H9 (cell line): ENCODE results near the gene SLC27A1. TPM values are rescaled to one million over a fixed set of nuclear protein-coding genes. Genes with fewer than 3 reads are reported as not detected.
"Not testable (repeated sequence)": the region's sequence is repeated elsewhere in the genome, so short reads cannot be mapped to it uniquely, and the experiment has no call there.

ENCODE experiments used
- DNase-seq: peaks from one replicate; pipeline ENCODE4 v3.0.0-alpha.2; 2017
- H2AFZ ChIP-seq: one replicate; pipeline ENCODE4 v1.6.1; 2013; ENCODE audit warnings: mild to moderate bottlenecking, low read length, control low read depth, moderate library complexity
- H2AK5ac ChIP-seq: 2 replicates; pipeline ENCODE4 v1.6.1; 2013; ENCODE audit warnings: low read length, control low read depth, mixed read lengths; ENCODE audit not compliant: insufficient read length
- H2BK120ac ChIP-seq: one replicate; pipeline ENCODE4 v1.6.1; 2013; ENCODE audit warnings: low read depth, mild to moderate bottlenecking, low read length, control low read depth, inconsistent platforms; ENCODE audit not compliant: poor library complexity, severe bottlenecking
- H2BK12ac ChIP-seq: 2 replicates; pipeline ENCODE4 v1.6.1; 2013; ENCODE audit warnings: low read length, control low read depth, mixed read lengths, low read depth; ENCODE audit not compliant: insufficient read length
- H2BK15ac ChIP-seq: 2 replicates; pipeline ENCODE4 v1.6.1; 2013; ENCODE audit warnings: low read depth, low read length, control low read depth
- H2BK20ac ChIP-seq: one replicate; pipeline ENCODE4 v1.6.1; 2013; ENCODE audit warnings: low read depth, mild to moderate bottlenecking, low read length, control low read depth, inconsistent platforms; ENCODE audit not compliant: poor library complexity, severe bottlenecking
- H2BK5ac ChIP-seq: 2 replicates; pipeline ENCODE4 v1.6.1; 2013; ENCODE audit warnings: low read length, control low read depth, mixed read lengths; ENCODE audit not compliant: insufficient read length
- H3K14ac ChIP-seq: 2 replicates; pipeline ENCODE4 v1.6.1; 2013; ENCODE audit warnings: low read length, control low read depth; ENCODE audit not compliant: insufficient read depth
- H3K18ac ChIP-seq: 2 replicates; pipeline ENCODE4 v1.6.1; 2013; ENCODE audit warnings: low read depth, mild to moderate bottlenecking, mixed read lengths, low read length, control low read depth; ENCODE audit not compliant: insufficient read length
- H3K23ac ChIP-seq: 2 replicates; pipeline ENCODE4 v1.6.1; 2013; ENCODE audit warnings: low read length, control low read depth, mixed read lengths, low read depth; ENCODE audit not compliant: insufficient read length
- H3K23me2 ChIP-seq: 2 replicates; pipeline ENCODE4 v1.6.1; 2013; ENCODE audit warnings: low read depth, mild to moderate bottlenecking, mixed read lengths, low read length, control low read depth; ENCODE audit not compliant: insufficient read length, poor library complexity, severe bottlenecking
- H3K27ac ChIP-seq: 2 replicates; pipeline ENCODE4 v1.5.1; 2013; ENCODE audit warnings: low read length, control low read depth, mixed read lengths, low read depth; ENCODE audit not compliant: insufficient read length
- H3K27me3 ChIP-seq: 2 replicates; pipeline ENCODE4 v1.6.1; 2013; ENCODE audit warnings: low read length, control low read depth, inconsistent platforms; ENCODE audit not compliant: insufficient read depth
- H3K4ac ChIP-seq: 2 replicates; pipeline ENCODE4 v1.6.1; 2013; ENCODE audit warnings: low read depth, mild to moderate bottlenecking, control low read depth, inconsistent platforms, low read length, moderate library complexity
- H3K4me1 ChIP-seq: 2 replicates; pipeline ENCODE4 v1.6.1; 2013; ENCODE audit warnings: low read length, control low read depth, inconsistent platforms; ENCODE audit not compliant: insufficient read depth
- H3K4me2 ChIP-seq: 2 replicates; pipeline ENCODE4 v1.6.1; 2013; ENCODE audit warnings: low read length, control low read depth, mixed read lengths; ENCODE audit not compliant: insufficient read length, insufficient read depth
- H3K56ac ChIP-seq: 2 replicates; pipeline ENCODE4 v1.6.1; 2013; ENCODE audit warnings: low read depth, mild to moderate bottlenecking, mixed read lengths, low read length, control low read depth; ENCODE audit not compliant: insufficient read length
- H3K79me1 ChIP-seq: 2 replicates; pipeline ENCODE4 v1.6.1; 2013; ENCODE audit warnings: low read depth, mild to moderate bottlenecking, moderate library complexity, low read length, control low read depth, inconsistent platforms; ENCODE audit not compliant: insufficient read depth, poor library complexity, severe bottlenecking
- H3K79me2 ChIP-seq: 2 replicates; pipeline ENCODE4 v1.6.1; 2013; ENCODE audit warnings: low read length, control low read depth, inconsistent platforms; ENCODE audit not compliant: insufficient read depth
- H3K9ac ChIP-seq: 2 replicates; pipeline ENCODE4 v1.6.1; 2013; ENCODE audit warnings: low read length, control low read depth, mixed read lengths; ENCODE audit not compliant: insufficient read length; ENCODE audit errors: extremely low read depth
- H3K9me3 ChIP-seq: one replicate; pipeline ENCODE4 v1.6.1; 2013; ENCODE audit warnings: low read depth, low read length, inconsistent platforms; ENCODE audit not compliant: control insufficient read depth
- H3T11ph ChIP-seq: one replicate; pipeline ENCODE4 v1.6.1; 2013; ENCODE audit warnings: mild to moderate bottlenecking, low read length, control low read depth, inconsistent platforms
- H4K20me1 ChIP-seq: one replicate; pipeline ENCODE4 v1.6.1; 2013; ENCODE audit not compliant: control insufficient read depth, insufficient read length, insufficient read depth
- H4K5ac ChIP-seq: 2 replicates; pipeline ENCODE4 v1.6.1; 2013; ENCODE audit warnings: low read depth, mild to moderate bottlenecking, mixed read lengths, low read length, control low read depth; ENCODE audit not compliant: insufficient read length
- H4K8ac ChIP-seq: replicated peaks from 2 replicates; pipeline ENCODE4 v1.6.1; 2013; ENCODE audit warnings: low read length, control low read depth, mixed read lengths, low read depth; ENCODE audit not compliant: insufficient read length
- H4K91ac ChIP-seq: 2 replicates; pipeline ENCODE4 v1.6.1; 2013; ENCODE audit warnings: low read depth, mild to moderate bottlenecking, moderate library complexity, mixed read lengths, low read length, control low read depth; ENCODE audit not compliant: insufficient read length
- H3K27ac Mint-ChIP-seq, 3 experiments: 2 replicates in 2 of 3; 3 replicates in 1 of 3; pipeline ENCODE4 v1.8.0; 2020 to 2021; ENCODE audit warnings: mixed read lengths in 3 of 3, mild to moderate bottlenecking in 1 of 3, moderate library complexity in 1 of 3
- H3K27me3 Mint-ChIP-seq: 2 replicates; pipeline ENCODE4 v1.8.0; 2021; ENCODE audit warnings: low read depth, mild to moderate bottlenecking, moderate library complexity, mixed read lengths
- H3K36me3 Mint-ChIP-seq, 3 experiments: 2 replicates in 2 of 3; 3 replicates in 1 of 3; pipeline ENCODE4 v1.8.0; 2020 to 2021; ENCODE audit warnings: low read depth in 3 of 3, mixed read lengths in 3 of 3; ENCODE audit not compliant: insufficient read depth in 1 of 3
- H3K4me1 Mint-ChIP-seq, 2 experiments: 2 replicates each; pipeline ENCODE4 v1.8.0; 2020; ENCODE audit warnings: mixed read lengths in 2 of 2
- H3K4me3 Mint-ChIP-seq, 2 experiments: 2 replicates in 1 of 2; 3 replicates in 1 of 2; pipeline ENCODE4 v1.8.0; 2020 to 2021; ENCODE audit warnings: mild to moderate bottlenecking in 2 of 2, mixed read lengths in 2 of 2, moderate library complexity in 1 of 2
- H3K9me3 Mint-ChIP-seq, 2 experiments: 2 replicates in 1 of 2; 3 replicates in 1 of 2; pipeline ENCODE4 v1.8.0; 2020; ENCODE audit warnings: mild to moderate bottlenecking in 2 of 2, mixed read lengths in 2 of 2, moderate library complexity in 1 of 2
- WGBS: extraction: QIAGEN DNeasy Blood & Tissue Kit; methylation state at CpG from one replicate; pipeline ENCODE4 v1.1.7; 2013; ENCODE audit warnings: missing lambda C conversion rate, low lambda C conversion rate, mixed read lengths; ENCODE audit not compliant: insufficient read length; ENCODE audit errors: extremely low coverage; 5-methylcytosine and 5-hydroxymethylcytosine counted together
- total RNA-seq: library from RNA; stranded (reverse); gene quantifications from 2 replicates; pipeline ENCODE4 v1.2.1, GENCODE V29; 2021
- TF ChIP-seq, protein P1 (sequence below): fragments of 200-600 bp; sonication (generic); conservative IDR thresholded peaks from 3 replicates; pipeline ENCODE4 v1.8.0; 2021; ENCODE audit warnings: antibody characterized with exemption, mild to moderate bottlenecking

SLC27A1 gene
- total RNA-seq, 1 experiment from 2014 or later = 6.4 TPM

DNA sequence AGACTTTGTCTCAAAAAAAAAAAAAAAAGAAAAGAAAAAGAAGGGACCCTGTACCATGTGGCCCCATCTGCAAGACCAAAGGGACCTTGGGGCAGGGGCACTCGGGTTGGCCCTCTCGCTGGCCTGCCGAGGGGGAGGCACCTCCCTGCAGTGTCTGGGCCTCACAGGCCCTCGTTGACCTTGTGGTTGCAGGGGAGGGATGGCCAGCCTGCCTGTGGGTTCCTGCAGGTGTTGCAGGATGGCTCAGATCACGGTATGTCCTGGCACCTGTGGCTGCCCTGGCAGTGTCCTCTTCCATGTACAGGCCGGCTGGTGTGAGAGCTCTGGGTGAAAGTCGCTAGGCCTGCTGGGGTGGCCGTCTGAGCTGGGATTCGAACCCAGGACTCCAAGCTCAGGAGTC, 36.4 kb downstream of the SLC27A1 start:
- Histone ChIP-seq H4K20me1 (no peaks in the 10 kb centered on the region), H3K9me3 (no peaks in the 10 kb centered on the region), H3K4me2 (no peak overlapping the region), H3K79me1 (no peaks in the 10 kb centered on the region), H4K91ac (no peak overlapping the region), H2BK15ac (no peak overlapping the region), H3K23me2 (peaks cover 3% of the 10 kb centered on the region), H2AFZ (no peak overlapping the region), H3K14ac (no peak overlapping the region), H2BK5ac (no peak overlapping the region), H3K4me1 (no peaks in the 10 kb centered on the region), H3K9ac (no peak overlapping the region), H3K56ac (no peak overlapping the region), H3K79me2 (no peaks in the 10 kb centered on the region), H3T11ph (no peak overlapping the region), H2BK12ac (no peak overlapping the region), H4K5ac (no peak overlapping the region), H2BK120ac (no peak overlapping the region), H3K4ac (no peak overlapping the region), H2AK5ac (no peak overlapping the region), H4K8ac (no peak overlapping the region), H2BK20ac (no peak overlapping the region), H3K27ac (no peak overlapping the region), H3K27me3 (no peaks in the 10 kb centered on the region), H3K23ac (no peak overlapping the region), H3K18ac (no peak overlapping the region)
- Mint-ChIP-seq H3K9me3 (no peaks in the 10 kb centered on the region), H3K27me3 (no peaks in the 10 kb centered on the region; the same call in 1 of the 2 replicates), H3K36me3 (peaks cover 0 to 10% (median 2%) of the 10 kb centered on the region in 3 experiments; a peak in 4 of 7 replicates), H3K4me3 (no peak overlapping the region), H3K4me1 (peaks cover 9 to 13% of the 10 kb centered on the region in 2 experiments), H3K27ac (no peak overlapping the region)
- no CpG with 5 or more reads among the region's 9 CpGs for WGBS
- DNase-seq = no peak
- TF ChIP-seq, protein P1, sequence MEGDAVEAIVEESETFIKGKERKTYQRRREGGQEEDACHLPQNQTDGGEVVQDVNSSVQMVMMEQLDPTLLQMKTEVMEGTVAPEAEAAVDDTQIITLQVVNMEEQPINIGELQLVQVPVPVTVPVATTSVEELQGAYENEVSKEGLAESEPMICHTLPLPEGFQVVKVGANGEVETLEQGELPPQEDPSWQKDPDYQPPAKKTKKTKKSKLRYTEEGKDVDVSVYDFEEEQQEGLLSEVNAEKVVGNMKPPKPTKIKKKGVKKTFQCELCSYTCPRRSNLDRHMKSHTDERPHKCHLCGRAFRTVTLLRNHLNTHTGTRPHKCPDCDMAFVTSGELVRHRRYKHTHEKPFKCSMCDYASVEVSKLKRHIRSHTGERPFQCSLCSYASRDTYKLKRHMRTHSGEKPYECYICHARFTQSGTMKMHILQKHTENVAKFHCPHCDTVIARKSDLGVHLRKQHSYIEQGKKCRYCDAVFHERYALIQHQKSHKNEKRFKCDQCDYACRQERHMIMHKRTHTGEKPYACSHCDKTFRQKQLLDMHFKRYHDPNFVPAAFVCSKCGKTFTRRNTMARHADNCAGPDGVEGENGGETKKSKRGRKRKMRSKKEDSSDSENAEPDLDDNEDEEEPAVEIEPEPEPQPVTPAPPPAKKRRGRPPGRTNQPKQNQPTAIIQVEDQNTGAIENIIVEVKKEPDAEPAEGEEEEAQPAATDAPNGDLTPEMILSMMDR = no peak

DNA sequence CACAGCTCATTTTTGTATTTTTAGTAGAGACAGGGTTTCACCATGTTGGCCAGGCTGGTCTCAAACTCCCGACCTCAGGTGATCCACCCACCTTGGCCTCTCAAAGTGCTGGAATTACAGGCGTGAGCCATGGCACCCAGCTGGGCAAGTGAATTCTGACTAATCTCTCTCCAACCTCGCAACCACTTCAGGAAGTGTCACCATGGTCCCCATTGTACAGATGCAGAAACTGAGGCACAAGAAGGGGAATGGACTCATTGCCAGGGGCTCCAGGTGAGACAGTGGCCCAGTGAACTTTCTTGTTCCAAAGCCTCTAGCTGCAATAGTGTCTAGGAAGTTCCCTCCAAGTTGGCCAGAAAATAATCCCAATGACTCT, 38.2 kb downstream of the SLC27A1 start:
- not testable (repeated sequence) for H3K14ac ChIP-seq, H4K91ac ChIP-seq, H3K23me2 ChIP-seq, H3K27me3 Mint-ChIP-seq, H2BK12ac ChIP-seq, H3K4me2 ChIP-seq, H3K9me3 Mint-ChIP-seq, H3K9me3 ChIP-seq, H2AK5ac ChIP-seq, H3K27ac ChIP-seq, H3K79me1 ChIP-seq, H2BK5ac ChIP-seq, H2BK120ac ChIP-seq, DNase-seq, H3K18ac ChIP-seq, H3K4ac ChIP-seq, H2BK15ac ChIP-seq, H3K56ac ChIP-seq, H3K79me2 ChIP-seq, H3K27me3 ChIP-seq, H2BK20ac ChIP-seq, H4K8ac ChIP-seq, H3K9ac ChIP-seq, H2AFZ ChIP-seq, H4K20me1 ChIP-seq, H3K4me3 Mint-ChIP-seq, H4K5ac ChIP-seq, H3K23ac ChIP-seq, H3T11ph ChIP-seq, H3K4me1 ChIP-seq
- peaks cover 15 to 19% of the 10 kb centered on the region in 2 experiments for H3K4me1 Mint-ChIP-seq
- peak overlapping the region in 1 of 3 experiments; percentile 49; a peak in 1 of 7 replicates for H3K27ac Mint-ChIP-seq
- peaks cover 4 to 10% (median 5%) of the 10 kb centered on the region in 3 experiments; a peak in 6 of 7 replicates for H3K36me3 Mint-ChIP-seq
- WGBS = no CpG with 5 or more reads among the region's 3 CpGs
